Right cardiac atrium (tissue), 5 donors: ENCODE measurements around the gene BTRC. TPM values are rescaled to one million over a fixed set of nuclear protein-coding genes. Genes with fewer than 3 reads are reported as not detected.

Experiments used
- ATAC-seq, 2 donors: fragments of 200-7000 bp; cut with Tn5 transposase; one replicate each; pipeline versions ENCODE4 v1.8.0 to v1.9.1; 2020; ENCODE audit warnings: moderate library complexity in 2 of 2, mild to moderate bottlenecking in 1 of 2
- DNase-seq, 3 donors: peaks; one replicate each; pipeline ENCODE4 v3.0.0-alpha.2; 2020
- H3K27ac ChIP-seq: one replicate; pipeline ENCODE4 v1.5.1; 2013; ENCODE audit warnings: mild to moderate bottlenecking, low read length, control low read depth, moderate library complexity
- H3K27me3 ChIP-seq: one replicate; pipeline ENCODE4 v1.6.1; 2013; ENCODE audit not compliant: control insufficient read depth, insufficient read depth
- H3K4me1 ChIP-seq: one replicate; pipeline ENCODE4 v1.6.1; 2013; ENCODE audit warnings: low read length; ENCODE audit not compliant: control insufficient read depth, insufficient read depth
- H3K4me3 ChIP-seq: one replicate; pipeline ENCODE4 v1.5.1; 2013; ENCODE audit warnings: low read length, control low read depth
- H3K9me3 ChIP-seq: one replicate; pipeline ENCODE4 v1.6.1; 2013; ENCODE audit warnings: low read length; ENCODE audit not compliant: control insufficient read depth
- WGBS: extraction: QIAGEN DNeasy Blood & Tissue Kit; methylation state at CpG from one replicate; pipeline ENCODE4 v1.1.7; 2013; 5-methylcytosine and 5-hydroxymethylcytosine counted together
- intact Hi-C, 4 donors: fragments of 100-400 bp; cut with DNase I; formaldehyde crosslinking; loops; one replicate each; pipeline versions ENCODE4 v1.11.0 to v1.14.0; 2022 to 2023
- polyA plus RNA-seq: library from polyadenylated mRNA; stranded (reverse); fragments of 200-250 nt; gene quantifications from one replicate; pipeline ENCODE4 v1.2.3, GENCODE V29; 2013
- total RNA-seq, 4 donors: library from RNA; stranded (reverse); fragmentation: NEBNext Ultra II Directional; extraction: Animal tissue kit (Norgen Biotek cat#: 25700); gene quantifications; one replicate each; pipeline ENCODE4 v1.2.1, GENCODE V29; 2021
- donor health status: healthy with polysubstance abuse.
- donor health status: DM: no; HTN: yes; CAD: no.
- donor health status: DM: no; HTN: no; CAD: no.
- donor health status: DM: no; HTN: yes; CAD: no; lungs with severe emphysema.
- donor health status: DM: yes; HTN: yes; CAD: no.

Gene BTRC
- total and polyA plus RNA-seq, 5 donors = 11.5 to 35.3 (median 30.5) TPM

DNA sequence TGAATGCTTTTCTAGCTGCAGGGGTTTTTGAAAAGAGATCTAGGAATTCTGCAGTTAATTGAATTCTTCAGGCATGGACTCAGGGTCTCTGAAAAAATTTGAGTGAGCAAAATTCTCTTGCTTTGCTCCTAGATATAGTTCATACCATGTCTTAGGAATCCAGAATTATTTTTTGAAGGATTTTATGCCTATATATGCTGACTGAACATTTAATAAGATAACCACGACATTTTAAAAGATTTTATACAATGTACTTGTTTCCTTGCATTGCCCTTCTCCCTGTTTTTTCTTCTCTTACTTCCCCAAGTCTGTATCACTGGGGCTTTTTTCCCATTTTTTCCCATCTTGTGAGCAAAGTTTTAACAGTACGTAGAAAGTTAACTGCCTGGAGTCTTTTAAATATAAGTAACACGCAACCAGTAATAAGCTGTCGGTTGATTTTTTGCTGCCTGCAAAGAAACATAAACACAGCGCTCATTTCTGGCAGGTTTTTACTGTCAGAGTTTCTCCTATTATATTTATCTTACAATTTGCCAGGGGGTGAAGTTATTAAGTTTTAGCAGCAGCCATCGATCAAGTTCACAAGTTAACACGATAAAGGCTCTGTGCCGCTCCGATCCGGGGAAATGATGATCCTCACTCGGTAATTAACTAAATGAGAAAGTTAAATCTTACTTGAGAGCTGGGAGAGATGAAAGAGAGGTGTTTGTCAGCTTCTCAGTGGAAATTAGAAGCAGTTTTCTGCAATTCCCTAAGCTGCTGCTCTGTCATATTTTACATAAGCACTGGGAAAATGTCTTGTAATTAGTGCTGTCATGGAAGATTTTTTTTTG is 153.1 kb downstream of the BTRC start:
- Histone ChIP-seq H3K27me3 (no peaks in the 10 kb centered on the region), H3K4me3 (no peak overlapping the region), H3K27ac (no peak overlapping the region), H3K4me1 (no peaks in the 10 kb centered on the region), H3K9me3 (no peaks in the 10 kb centered on the region)
- ATAC-seq (no peak), DNase-seq (no peak)
- intact Hi-C loops = no loop called here
- WGBS = 76% methylated on average over 11 of the region's 11 CpGs

DNA sequence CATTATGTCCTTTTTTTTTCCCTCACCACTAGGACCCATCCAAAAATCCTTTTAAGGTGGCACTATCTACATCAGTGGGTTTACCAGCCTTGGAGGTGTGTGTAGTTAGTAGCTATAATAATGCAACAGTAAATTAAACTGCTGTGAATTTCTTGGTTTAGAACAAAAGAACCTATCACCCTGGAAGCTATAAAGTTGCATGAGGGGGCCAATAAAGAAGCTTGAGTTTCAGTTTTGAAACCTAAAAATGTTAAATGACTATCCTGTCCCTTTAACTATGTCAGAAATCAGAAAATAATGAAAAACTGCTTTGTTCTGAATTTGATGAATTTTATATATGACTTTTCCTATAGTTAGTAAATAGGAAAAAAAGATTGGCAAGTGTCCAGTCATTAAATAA is 153.9 kb downstream of the BTRC start:
- intact Hi-C loops = no loop called here
- H3K27ac ChIP-seq = no peak overlapping the region
- H3K9me3 ChIP-seq = no peaks in the 10 kb centered on the region
- DNase-seq = no peak
- no peaks in the 10 kb centered on the region for H3K4me1 ChIP-seq
- ATAC-seq = no peak
- H3K27me3 ChIP-seq = no peaks in the 10 kb centered on the region
- no peak overlapping the region for H3K4me3 ChIP-seq

DNA sequence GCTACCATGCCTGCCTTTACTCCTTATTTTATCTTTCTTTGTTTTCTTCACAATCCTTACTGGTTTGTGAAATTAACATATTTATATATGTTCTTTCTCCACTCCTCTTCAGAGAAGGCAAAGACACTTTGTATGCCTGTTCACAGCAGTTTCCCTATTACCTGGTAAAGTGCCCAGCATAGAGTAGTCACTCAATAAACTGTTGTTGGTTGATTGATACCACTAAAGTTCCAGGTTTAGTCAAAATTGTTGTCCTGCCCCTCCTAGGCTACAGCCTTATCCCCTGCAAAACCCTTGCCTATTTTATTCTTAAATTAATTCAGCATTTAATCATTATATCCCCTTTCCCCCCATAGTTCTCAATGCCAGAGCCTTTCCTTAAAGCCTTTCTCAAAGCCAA is 158.0 kb downstream of the BTRC start:
- no peaks in the 10 kb centered on the region for H3K4me1 ChIP-seq
- H3K4me3 ChIP-seq = no peak overlapping the region
- H3K9me3 ChIP-seq = no peaks in the 10 kb centered on the region
- no peak overlapping the region for H3K27ac ChIP-seq
- ATAC-seq = no peak
- intact Hi-C loops = no loop called here
- no peaks in the 10 kb centered on the region for H3K27me3 ChIP-seq
- no peak for DNase-seq

DNA sequence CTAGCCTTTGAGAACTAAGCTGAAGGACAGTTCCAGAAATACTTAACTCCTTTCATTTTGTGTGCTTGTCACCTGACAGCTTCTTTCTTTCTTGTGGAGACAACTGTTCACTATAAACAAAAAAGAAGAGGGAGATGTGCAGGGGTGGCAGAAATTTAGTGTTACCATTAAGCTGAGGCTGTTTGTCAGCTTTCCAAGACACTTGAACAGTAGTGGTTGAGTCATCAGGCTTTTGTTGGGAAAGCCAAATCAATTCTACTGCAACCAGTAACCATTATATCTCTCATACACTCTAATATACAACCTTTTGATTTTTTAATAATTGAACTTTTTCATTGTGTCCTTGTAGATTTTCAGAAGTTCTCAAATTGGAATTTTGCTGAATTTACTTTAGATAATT is 158.8 kb downstream of the BTRC start:
- ATAC-seq = no peak
- intact Hi-C loops = no loop called here
- DNase-seq = no peak

DNA sequence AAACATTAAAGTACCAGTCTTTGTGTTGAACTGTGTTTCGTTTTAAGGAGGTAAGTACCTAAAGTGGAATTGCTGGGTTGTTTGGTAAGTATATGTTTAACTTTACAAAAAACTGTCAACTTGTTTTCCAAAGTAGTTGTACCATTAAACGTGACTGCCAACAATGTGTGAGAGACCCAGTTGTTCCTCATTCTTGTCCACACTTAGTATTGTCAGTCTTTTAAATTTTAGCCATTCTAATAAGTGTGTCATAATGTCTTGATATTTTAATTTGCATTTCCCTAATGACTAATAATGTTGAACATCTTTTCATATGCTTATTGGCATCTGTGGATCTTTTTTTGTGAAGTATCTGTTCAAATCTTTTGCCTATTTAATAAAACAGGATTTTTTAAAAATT is 159.8 kb downstream of the BTRC start:
- intact Hi-C loops = no loop called here
- 97% methylated on average over 2 of the region's 2 CpGs for WGBS
- Histone ChIP-seq H3K27me3 (no peaks in the 10 kb centered on the region), H3K4me3 (no peak overlapping the region), H3K27ac (no peak overlapping the region), H3K4me1 (no peaks in the 10 kb centered on the region), H3K9me3 (no peaks in the 10 kb centered on the region)
- ATAC-seq (no peak), DNase-seq (no peak)

More for the DNA sequence above, 158.8 kb downstream of the BTRC start:
- no peaks in the 10 kb centered on the region for H3K27me3 ChIP-seq
- no peaks in the 10 kb centered on the region for H3K4me1 ChIP-seq
- H3K4me3 ChIP-seq = no peak overlapping the region
- H3K9me3 ChIP-seq = no peaks in the 10 kb centered on the region
- H3K27ac ChIP-seq = no peak overlapping the region

DNA sequence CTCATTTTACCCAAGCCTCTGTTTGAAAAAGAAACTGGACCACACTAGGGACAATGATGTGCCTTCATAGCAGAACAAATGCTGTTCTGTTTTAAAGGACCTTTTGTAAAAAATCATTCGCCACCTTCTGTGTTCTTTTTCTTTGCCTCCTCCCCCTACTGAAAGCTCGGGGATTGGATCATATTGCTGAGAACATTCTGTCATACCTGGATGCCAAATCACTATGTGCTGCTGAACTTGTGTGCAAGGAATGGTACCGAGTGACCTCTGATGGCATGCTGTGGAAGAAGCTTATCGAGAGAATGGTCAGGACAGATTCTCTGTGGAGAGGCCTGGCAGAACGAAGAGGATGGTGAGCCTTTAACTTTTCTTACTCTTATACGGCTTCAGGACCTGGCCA is 171.9 kb downstream of the BTRC start:
- Histone ChIP-seq H3K27me3 (no peaks in the 10 kb centered on the region), H3K4me3 (no peak overlapping the region), H3K9me3 (no peaks in the 10 kb centered on the region), H3K4me1 (no peaks in the 10 kb centered on the region), H3K27ac (no peak overlapping the region)
- 93% methylated on average over 6 of the region's 6 CpGs for WGBS
- DNase-seq (no peak), ATAC-seq (no peak)
- intact Hi-C loops = no loop called here

DNA sequence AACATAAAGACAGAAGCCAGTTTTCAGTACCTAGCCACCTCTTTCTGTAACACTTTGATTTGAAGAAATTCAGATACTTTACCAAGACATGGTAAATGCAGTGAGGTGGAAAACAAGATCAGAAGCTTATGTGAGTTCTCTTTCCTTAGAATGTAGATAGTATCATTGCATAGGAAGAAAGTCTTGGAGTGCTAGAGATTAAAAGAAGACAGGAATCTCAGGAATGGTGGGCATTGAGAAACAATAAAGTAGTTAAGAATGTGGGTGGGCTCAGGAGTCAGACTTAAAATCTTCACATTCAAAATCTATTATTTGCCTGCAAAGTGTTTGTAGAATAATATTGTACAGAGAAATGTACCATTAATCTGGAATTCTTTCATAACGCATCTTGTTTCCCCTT is 175.2 kb downstream of the BTRC start:
- H3K27me3 ChIP-seq = no peaks in the 10 kb centered on the region
- no peaks in the 10 kb centered on the region for H3K4me1 ChIP-seq
- WGBS = 81% methylated on average over 1 of the region's 1 CpG
- intact Hi-C loops = no loop called here
- H3K9me3 ChIP-seq = no peaks in the 10 kb centered on the region
- DNase-seq (no peak), ATAC-seq (no peak)
- no peak overlapping the region for H3K27ac ChIP-seq
- H3K4me3 ChIP-seq = no peak overlapping the region

DNA sequence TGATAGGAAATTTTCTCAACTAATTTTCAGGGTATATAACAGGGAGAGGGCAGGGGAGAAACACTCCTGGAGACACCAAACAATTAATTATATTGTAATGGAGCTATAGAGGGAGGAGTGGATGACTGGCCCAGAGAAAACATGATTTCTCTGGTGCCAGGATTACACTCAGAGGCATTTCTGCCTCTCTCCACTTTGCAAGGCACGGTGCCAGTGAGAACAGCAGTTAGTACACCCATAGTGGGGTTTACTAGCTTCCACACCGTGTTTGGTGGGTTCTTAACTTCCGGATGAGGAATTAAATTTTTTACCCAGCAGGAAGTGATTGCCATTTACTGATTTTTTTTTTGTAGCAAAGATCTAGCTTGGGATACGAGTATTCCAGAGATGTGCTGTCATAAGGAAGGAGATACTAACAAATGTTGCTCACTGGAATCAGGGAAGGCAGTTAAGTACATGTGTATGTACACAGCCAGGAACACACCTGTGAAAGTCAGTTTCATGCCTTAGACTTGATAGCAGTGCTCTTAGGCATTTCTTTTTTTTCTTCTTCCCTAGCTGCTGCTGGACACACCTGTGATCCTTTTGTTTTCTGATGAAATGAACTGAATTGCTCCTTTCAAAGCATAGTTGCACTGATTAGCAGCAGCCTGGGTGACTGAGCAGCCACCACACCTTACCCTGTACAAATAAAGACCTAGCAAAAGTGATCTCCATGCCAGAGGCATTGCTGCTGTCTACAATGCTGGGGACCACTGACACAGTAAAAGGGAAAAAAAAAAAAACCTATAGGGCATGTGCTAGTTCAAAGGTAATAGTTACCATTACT is 176.0 kb downstream of the BTRC start:
- no peak for DNase-seq
- Histone ChIP-seq H3K27me3 (no peaks in the 10 kb centered on the region), H3K4me1 (no peaks in the 10 kb centered on the region), H3K4me3 (no peak overlapping the region), H3K27ac (no peak overlapping the region), H3K9me3 (no peaks in the 10 kb centered on the region)
- WGBS = 73% methylated on average over 4 of the region's 4 CpGs
- ATAC-seq = no peak
- intact Hi-C loops = no loop called here

DNA sequence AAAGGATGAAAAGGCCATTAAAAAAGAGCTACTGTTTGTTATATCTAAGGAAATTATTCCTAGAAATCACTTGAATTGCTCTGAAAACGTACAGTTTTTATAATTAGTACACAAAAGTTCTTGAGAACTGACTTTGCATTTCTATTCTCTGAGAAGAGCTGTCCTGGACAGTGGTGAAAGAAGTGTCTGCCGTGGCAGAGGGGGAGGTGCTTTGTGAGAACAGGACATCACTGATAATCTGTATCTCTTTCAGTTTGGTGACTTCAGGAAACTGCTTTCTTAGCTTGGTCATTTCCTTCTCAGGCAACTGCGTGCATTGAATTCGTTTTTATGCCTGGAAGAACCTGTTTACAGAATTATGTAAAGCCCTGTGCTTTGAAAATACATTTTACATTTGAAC is 182.0 kb downstream of the BTRC start:
- Histone ChIP-seq H3K27me3 (no peaks in the 10 kb centered on the region), H3K4me1 (no peaks in the 10 kb centered on the region), H3K4me3 (no peak overlapping the region), H3K9me3 (no peaks in the 10 kb centered on the region), H3K27ac (no peak overlapping the region)
- WGBS = 43% methylated on average over 4 of the region's 4 CpGs
- intact Hi-C loops = no loop called here
- DNase-seq = peak in 1 of 3 donors; percentile 51
- ATAC-seq = peak; percentile 56 to 64

DNA sequence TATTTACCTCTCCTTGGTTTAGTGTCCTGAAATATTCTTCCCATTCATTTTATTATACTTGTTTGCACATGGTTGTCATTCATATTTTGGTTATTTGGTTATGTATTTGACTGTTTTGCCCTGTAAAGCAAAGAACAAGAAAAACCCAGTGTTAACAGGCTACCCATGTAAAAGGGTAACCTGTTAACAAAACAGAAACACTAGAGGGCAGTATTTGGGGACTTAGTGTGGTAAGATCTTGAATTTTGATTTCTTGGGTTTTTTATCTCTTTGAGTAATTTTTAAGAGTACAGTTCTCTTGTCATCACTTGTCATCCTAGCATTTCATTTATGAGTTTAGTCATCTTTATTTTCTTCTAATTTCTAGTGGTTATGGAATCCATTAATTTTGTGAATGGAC is 182.8 kb downstream of the BTRC start:
- Histone ChIP-seq H3K4me3 (no peak overlapping the region), H3K27ac (no peak overlapping the region), H3K9me3 (no peaks in the 10 kb centered on the region), H3K4me1 (no peaks in the 10 kb centered on the region), H3K27me3 (no peaks in the 10 kb centered on the region)
- intact Hi-C loops = no loop called here
- ATAC-seq = no peak
- no peak for DNase-seq

DNA sequence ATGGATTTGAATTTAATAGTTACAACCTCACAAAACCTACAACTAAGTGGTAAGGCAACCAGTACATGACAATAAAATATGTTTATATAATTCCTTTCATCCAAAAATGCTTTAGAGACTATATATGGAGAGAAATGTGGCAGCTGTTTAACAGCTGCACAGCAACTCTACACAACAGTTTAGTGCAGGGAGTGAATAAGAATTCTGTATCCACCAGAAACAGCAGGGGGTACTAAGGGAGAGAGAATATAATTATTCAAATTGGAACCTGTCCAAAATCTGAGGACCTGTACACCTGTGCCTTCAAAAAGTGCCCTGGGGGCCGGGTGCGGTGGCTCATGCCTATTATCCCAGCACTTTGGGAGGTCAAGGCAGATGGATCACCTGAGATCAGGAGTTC is 184.5 kb downstream of the BTRC start:
- Histone ChIP-seq H3K4me1 (no peaks in the 10 kb centered on the region), H3K4me3 (no peak overlapping the region), H3K9me3 (no peaks in the 10 kb centered on the region), H3K27me3 (no peaks in the 10 kb centered on the region), H3K27ac (no peak overlapping the region)
- intact Hi-C loops = no loop called here
- DNase-seq = no peak
- ATAC-seq = no peak
- WGBS = 94% methylated on average over 2 of the region's 2 CpGs
